ENCODE data around the gene TUT1. TPM values are rescaled to one million over a fixed set of nuclear protein-coding genes. Genes with fewer than 3 reads are reported as not detected.

Gene TUT1
- total RNA-seq, 1 experiment from 2014 or later, result 27.2 TPM

DNA sequence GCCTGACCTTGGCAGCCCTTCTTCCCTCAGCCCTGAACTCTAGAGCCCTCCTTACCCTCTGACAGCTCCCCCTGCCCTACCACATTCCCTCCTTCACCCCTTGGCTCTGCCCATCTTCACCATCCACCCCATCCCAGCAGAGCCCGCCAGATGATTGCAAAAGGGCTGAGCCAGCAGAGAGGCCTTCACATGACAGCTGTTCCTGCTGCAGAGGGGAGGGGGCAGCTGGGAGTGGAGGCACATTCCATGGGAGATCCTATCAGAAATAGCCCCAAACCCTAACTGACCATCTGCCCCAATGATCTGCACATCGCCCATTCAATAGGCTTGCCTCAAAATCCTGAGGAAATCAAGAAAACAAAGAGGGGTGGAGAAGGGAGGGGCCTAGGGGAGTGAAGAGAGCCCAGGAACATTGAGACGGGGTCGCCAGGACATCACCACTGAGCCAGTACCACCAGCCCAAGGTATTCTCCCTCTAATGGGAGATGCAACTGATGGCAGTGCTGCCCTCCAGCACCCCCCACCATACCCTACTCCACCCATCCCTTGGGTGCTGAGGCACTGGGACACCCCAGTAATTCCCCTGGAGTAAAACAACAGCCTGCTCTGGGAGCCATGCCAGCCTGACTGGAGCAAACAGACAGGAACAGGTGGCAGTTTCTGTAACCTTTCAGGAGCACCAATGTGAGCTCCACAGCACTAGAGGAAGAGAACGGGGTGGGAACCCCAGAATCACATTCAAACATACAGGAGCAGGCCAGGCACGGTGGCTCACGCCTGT lies 36.7 kb downstream of the TUT1 start:
- Mint-ChIP-seq H3K27ac (ENCODE audit: unreplicated experiment) (peak overlapping the region; percentile 96), H3K4me3 (ENCODE audit: unreplicated experiment) (peak overlapping the region; percentile 71), H3K4me1 (ENCODE audit: low read depth, unreplicated experiment) (peaks cover 55% of the 10 kb centered on the region), H3K36me3 (ENCODE audit: insufficient read depth, unreplicated experiment) (peaks cover 88% of the 10 kb centered on the region), H3K27me3 (ENCODE audit: insufficient read depth, unreplicated experiment) (no peaks in the 10 kb centered on the region), H3K9me3 (ENCODE audit: unreplicated experiment) (no peaks in the 10 kb centered on the region)
- no peaks in the 10 kb centered on the region for H3K27me3 ChIP-seq (replicated peaks; ENCODE audit: control insufficient read depth, insufficient read depth, low read length)
- H3K9me3 ChIP-seq, result no peaks in the 10 kb centered on the region
- H3K36me3 ChIP-seq (ENCODE audit: control insufficient read depth, insufficient read depth, low read length), result peaks cover 2% of the 10 kb centered on the region; the same call in 1 of the 2 replicates
- no TSS peak for BruUV-seq (replicated peaks)
- H3K4me3 ChIP-seq (ENCODE audit: low read depth, low read length), result no peak overlapping the region
- H3K4me1 ChIP-seq, result peaks cover 83% of the 10 kb centered on the region
- intact Hi-C loops (cut with micrococcal nuclease; ENCODE audit: unreplicated experiment), result no loop called here
- DNase-seq, result peak; percentile 51 to 62
- TF ChIP-seq, protein P1, sequence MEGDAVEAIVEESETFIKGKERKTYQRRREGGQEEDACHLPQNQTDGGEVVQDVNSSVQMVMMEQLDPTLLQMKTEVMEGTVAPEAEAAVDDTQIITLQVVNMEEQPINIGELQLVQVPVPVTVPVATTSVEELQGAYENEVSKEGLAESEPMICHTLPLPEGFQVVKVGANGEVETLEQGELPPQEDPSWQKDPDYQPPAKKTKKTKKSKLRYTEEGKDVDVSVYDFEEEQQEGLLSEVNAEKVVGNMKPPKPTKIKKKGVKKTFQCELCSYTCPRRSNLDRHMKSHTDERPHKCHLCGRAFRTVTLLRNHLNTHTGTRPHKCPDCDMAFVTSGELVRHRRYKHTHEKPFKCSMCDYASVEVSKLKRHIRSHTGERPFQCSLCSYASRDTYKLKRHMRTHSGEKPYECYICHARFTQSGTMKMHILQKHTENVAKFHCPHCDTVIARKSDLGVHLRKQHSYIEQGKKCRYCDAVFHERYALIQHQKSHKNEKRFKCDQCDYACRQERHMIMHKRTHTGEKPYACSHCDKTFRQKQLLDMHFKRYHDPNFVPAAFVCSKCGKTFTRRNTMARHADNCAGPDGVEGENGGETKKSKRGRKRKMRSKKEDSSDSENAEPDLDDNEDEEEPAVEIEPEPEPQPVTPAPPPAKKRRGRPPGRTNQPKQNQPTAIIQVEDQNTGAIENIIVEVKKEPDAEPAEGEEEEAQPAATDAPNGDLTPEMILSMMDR (IDR thresholded peaks at IDR 0.05; ENCODE audit: insufficient read depth in 1 of 2, low read depth in 1 of 2, low read length in 1 of 2, severe bottlenecking in 1 of 2, unreplicated experiment in 1 of 2), result no peak
- ChIA-PET CTCF (interaction anchor here (1.4 to 2.7 kb wide), 4 partner anchors 11 to 130 kb away, joined by 4 to 31 read pairs (median 9); partner anchors contain the start of gene TUT1), POLR2A (interaction anchor here (0.8 to 2.5 kb wide), 5 partner anchors 10 to 40 kb away, joined by 3 to 34 read pairs (median 4); partner anchors contain the start of genes EEF1G and TUT1)

DNA sequence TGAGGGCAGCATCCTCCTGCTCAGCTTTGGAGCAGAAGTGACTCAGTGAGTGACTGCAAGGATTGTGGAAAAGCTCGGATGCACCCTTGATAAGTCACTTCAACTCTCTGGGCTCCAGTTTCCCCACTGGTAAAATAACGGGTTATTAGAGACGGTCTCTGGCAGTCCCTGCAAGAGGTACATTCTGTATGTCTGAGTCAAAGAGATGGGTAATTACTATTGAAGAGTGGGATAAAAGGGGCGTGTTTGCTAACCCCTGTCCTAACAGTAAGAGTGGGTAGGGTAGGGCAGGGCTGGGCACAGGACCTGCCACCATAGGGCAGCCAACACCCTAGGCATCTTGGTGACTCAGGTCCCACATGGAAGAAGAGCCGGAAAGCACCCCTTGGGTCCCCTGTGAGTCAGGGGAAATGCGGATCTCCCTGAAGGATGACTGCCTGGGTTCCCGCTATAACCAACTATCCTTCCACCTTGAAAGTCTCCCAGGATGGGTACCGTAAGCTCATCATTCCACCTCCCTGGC lies 37.4 kb downstream of the TUT1 start:
- Histone ChIP-seq H3K36me3 (ENCODE audit: control insufficient read depth, insufficient read depth, low read length) (no peaks in the 10 kb centered on the region), H3K4me1 (peaks cover 83% of the 10 kb centered on the region), H3K27me3 (replicated peaks; ENCODE audit: control insufficient read depth, insufficient read depth, low read length) (no peaks in the 10 kb centered on the region), H3K4me3 (ENCODE audit: low read depth, low read length) (no peak overlapping the region), H3K9me3 (no peaks in the 10 kb centered on the region)
- H3K4me1 Mint-ChIP-seq (ENCODE audit: low read depth, unreplicated experiment), result peaks cover 52% of the 10 kb centered on the region
- TF ChIP-seq, protein P1 (IDR thresholded peaks at IDR 0.05; ENCODE audit: insufficient read depth in 1 of 2, low read depth in 1 of 2, low read length in 1 of 2, severe bottlenecking in 1 of 2, unreplicated experiment in 1 of 2), result no peak
- H3K27ac Mint-ChIP-seq (ENCODE audit: unreplicated experiment), result peak overlapping the region; percentile 96
- peak overlapping the region; percentile 71 for H3K4me3 Mint-ChIP-seq (ENCODE audit: unreplicated experiment)
- CTCF ChIA-PET, result interaction anchor here (1.1 to 2.7 kb wide), 7 partner anchors 10 to 161 kb away, joined by 3 to 31 read pairs (median 7); partner anchors contain the start of genes EEF1G and TUT1
- no TSS peak for BruUV-seq (replicated peaks)
- POLR2A ChIA-PET, result interaction anchor here (0.8 to 2.5 kb wide), 5 partner anchors 9 to 39 kb away, joined by 3 to 34 read pairs (median 6); partner anchors contain the start of genes EEF1G and TUT1
- intact Hi-C loops (cut with micrococcal nuclease; ENCODE audit: unreplicated experiment), result loop anchor here (2.0 kb wide), 1 partner anchor 57 kb away; no protein-coding TSS in a partner anchor
- DNase-seq, result no peak
- H3K36me3 Mint-ChIP-seq (ENCODE audit: insufficient read depth, unreplicated experiment), result peaks cover 88% of the 10 kb centered on the region
- H3K9me3 Mint-ChIP-seq (ENCODE audit: unreplicated experiment), result no peaks in the 10 kb centered on the region
- H3K27me3 Mint-ChIP-seq (ENCODE audit: insufficient read depth, unreplicated experiment), result no peaks in the 10 kb centered on the region

Data from Caco-2 (cell line).